OCI-LY7 (cell line): ENCODE data around the gene MYL11.

ENCODE experiments used
- CTCF ChIP-seq: fragments of 200-600 bp; sonication (generic); conservative IDR thresholded peaks from 2 replicates; pipeline ENCODE4 v1.5.1; 2014; ENCODE audit warnings: mild to moderate bottlenecking, antibody characterized with exemption, low read length, moderate library complexity, mixed read lengths
- EZH2phosphoT487 ChIP-seq: fragments of 200-600 bp; sonication (generic); IDR thresholded peaks from 2 replicates; pipeline ENCODE4 v1.6.1; 2018; ENCODE audit warnings: low read depth, borderline replicate concordance, mild to moderate bottlenecking, mixed run types, antibody characterized with exemption, low read length, moderate library complexity, mixed read lengths

- TF ChIP-seq CTCF: no peak
- no peak for TF ChIP-seq EZH2phosphoT487
These were observed 28.3 kb upstream of the MYL11 start for GRCh38 chr16:30346286-30346685.
